K562 (cell line): ENCODE data around the gene CACNA1I. TPM values are rescaled to one million over a fixed set of nuclear protein-coding genes. Genes with fewer than 3 reads are reported as not detected.

Experiments
- ATAC-seq: fragments of 200-7000 bp; cut with Tn5 transposase; 3 replicates; pipeline ENCODE4 v1.9.1; 2020; ENCODE audit warnings: moderate library complexity
- BruUV-seq: library from RNA; stranded (reverse); fragments of 400-500 nt; replicated peaks from 2 replicates; lab custom pipeline; 2021; lab: Mats Ljungman, UMichigan
- CTCF ChIA-PET: fragments of 300-600 bp; formaldehyde crosslinking; extraction: SDS; loops from one replicate; lab custom pipeline; 2021; ENCODE audit warnings: low intra/inter-chr PET ratio; lab: Yijun Ruan, JAX
- POLR2A ChIA-PET: fragments of 300-600, 350-650 bp; sonication (Branson Sonifier 250); formaldehyde crosslinking; extraction: SDS; loops from one replicate; lab custom pipeline; 2021; ENCODE audit warnings: antibody characterized with exemption, inconsistent platforms; lab: Yijun Ruan, JAX
- DNase-seq, 4 experiments: peaks; one replicate each; pipeline versions ENCODE4 v3.0.0 to v3.0.0-alpha.2; 2011 to 2018; ENCODE audit warnings: low spot score in 3 of 4, mixed read lengths in 3 of 4; ENCODE audit errors: extremely low read depth in 1 of 4
- FAIRE-seq: peaks from 2 replicates; lab custom pipeline; 2011; peaks lifted over from hg19 to GRCh38; lab: Jason Lieb, UNC
- H2AFZ ChIP-seq: 2 replicates; pipeline ENCODE4 v1.6.0; 2011; ENCODE audit warnings: low read depth, low read length, control low read depth, inconsistent platforms
- H3K27ac ChIP-seq: fragments of 200-600 bp; 3 replicates; pipeline ENCODE4 v1.8.0; 2011; ENCODE audit warnings: low read depth, mild to moderate bottlenecking, control low read depth, inconsistent platforms, low read length, moderate library complexity, mixed read lengths; ENCODE audit errors: extremely low read depth
- H3K27me3 ChIP-seq, 2 experiments: fragments of 300-600 bp in 1 of 2; 2 replicates in 1 of 2; 3 replicates in 1 of 2; pipeline versions ENCODE4 v1.6.0 to v1.8.0; 2011; ENCODE audit warnings: inconsistent platforms in 2 of 2, low read length in 2 of 2, mild to moderate bottlenecking in 1 of 2, mixed read lengths in 1 of 2, moderate library complexity in 1 of 2; ENCODE audit not compliant: control insufficient read depth in 2 of 2, insufficient read depth in 2 of 2
- H3K36me3 ChIP-seq: fragments of 300-600 bp; 3 replicates; pipeline ENCODE4 v1.8.0; 2011; ENCODE audit warnings: mild to moderate bottlenecking, low read length, inconsistent platforms; ENCODE audit not compliant: control insufficient read depth, insufficient read depth
- H3K4me1 ChIP-seq, 2 experiments: fragments of 200-600 bp in 1 of 2; replicated peaks in 1 of 2; 2 replicates in 1 of 2; 3 replicates in 1 of 2; pipeline versions ENCODE4 v1.5.1 to v1.8.0; 2011; ENCODE audit warnings: inconsistent platforms in 2 of 2, low read length in 2 of 2, mild to moderate bottlenecking in 1 of 2, mixed read lengths in 1 of 2, moderate library complexity in 1 of 2; ENCODE audit not compliant: control insufficient read depth in 2 of 2, insufficient read depth in 2 of 2
- H3K4me2 ChIP-seq: 2 replicates; pipeline ENCODE4 v1.6.1; 2011; ENCODE audit warnings: low read length, control low read depth, inconsistent platforms, mixed read lengths; ENCODE audit not compliant: insufficient read depth
- H3K4me3 ChIP-seq: fragments of 200-600 bp; sonication (generic), shearing (Covaris generic); 2 replicates; pipeline ENCODE4 v1.5.1; 2016; ENCODE audit warnings: control low read depth, inconsistent platforms
- H3K79me2 ChIP-seq: fragments of 200-600 bp; 3 replicates; pipeline ENCODE4 v1.8.0; 2011; ENCODE audit warnings: low read length, inconsistent platforms; ENCODE audit not compliant: control insufficient read depth, insufficient read depth
- H3K9ac ChIP-seq, 2 experiments: 2 replicates each; pipeline versions ENCODE4 v1.6.0 to v1.6.1; 2011; ENCODE audit warnings: low read depth in 2 of 2, low read length in 2 of 2, control low read depth in 1 of 2, inconsistent platforms in 1 of 2, mild to moderate bottlenecking in 1 of 2, mixed read lengths in 1 of 2; ENCODE audit not compliant: insufficient read depth in 1 of 2
- H3K9me1 ChIP-seq: one replicate; pipeline ENCODE4 v1.6.0; 2011; ENCODE audit warnings: inconsistent platforms, mild to moderate bottlenecking, low read length, moderate library complexity; ENCODE audit not compliant: control insufficient read depth, insufficient read depth
- H3K9me3 ChIP-seq: replicated peaks from 2 replicates; pipeline ENCODE4 v1.5.1; 2011; ENCODE audit warnings: low read depth, low read length, inconsistent platforms; ENCODE audit not compliant: control insufficient read depth, insufficient read depth
- H4K20me1 ChIP-seq: replicated peaks from 2 replicates; pipeline ENCODE4 v1.6.1; 2011; ENCODE audit warnings: low read length, inconsistent platforms, mixed read lengths; ENCODE audit not compliant: control insufficient read depth, insufficient read depth
- CBFB ChIP-seq: sonication (generic); formaldehyde crosslinking; IDR thresholded peaks from 2 replicates; pipeline ENCODE4 v1.4.0; 2020; ENCODE audit warnings: mild to moderate bottlenecking, missing genetic modification reagents
- FOSL1 ChIP-seq: fragments of 200-800 bp; sonication (Bioruptor generic); conservative IDR thresholded peaks from 2 replicates; pipeline ENCODE4 v1.6.1; 2016; ENCODE audit warnings: missing genetic modification characterization, missing compliant biosample characterization
- KLF10 ChIP-seq: fragments of 250-450 bp; sonication (Bioruptor Pico); IDR thresholded peaks from 2 replicates; pipeline ENCODE4 v1.6.1; 2021; ENCODE audit warnings: matching md5 sums
- LARP7 ChIP-seq: fragments of 450-650 bp; IDR thresholded peaks from 2 replicates; pipeline ENCODE4 v1.6.1; 2016
- RBM25 ChIP-seq: fragments of 200-400 bp; formaldehyde crosslinking; IDR thresholded peaks from 2 replicates; pipeline ENCODE4 v1.6.1; 2018; ENCODE audit warnings: low read length, low read depth, moderate library complexity; ENCODE audit not compliant: severe bottlenecking
- YY1 ChIP-seq, 3 experiments: IDR thresholded peaks; 2 replicates each; pipeline ENCODE4 v1.6.1; 2011; ENCODE audit warnings: low read length in 2 of 3, mild to moderate bottlenecking in 2 of 3, moderate library complexity in 2 of 3, borderline replicate concordance in 1 of 3, control low read depth in 1 of 3, low read depth in 1 of 3; ENCODE audit not compliant: insufficient read depth in 3 of 3, insufficient replicate concordance in 2 of 3, control insufficient read depth in 1 of 3, insufficient read length in 1 of 3; ENCODE audit errors: extremely low read depth in 1 of 3
- ZNF140 ChIP-seq: fragments of 250-450 bp; sonication (Bioruptor Pico); IDR thresholded peaks from 2 replicates; pipeline ENCODE4 v1.8.0; 2021; ENCODE audit warnings: moderate library complexity, mild to moderate bottlenecking, inconsistent platforms
- ZNF57 ChIP-seq: fragments of 450-650 bp; formaldehyde crosslinking; IDR thresholded peaks from 2 replicates; pipeline ENCODE4 v1.4.0; 2020; ENCODE audit warnings: mild to moderate bottlenecking, moderate library complexity
- WGBS: fragments of 100-300 bp; shearing (Covaris generic); methylation state at CpG from one replicate; pipeline ENCODE4 v1.1.6; 2016; ENCODE audit warnings: low coverage, mixed read lengths; ENCODE audit not compliant: insufficient coverage; ENCODE audit errors: missing lambda C conversion rate; 5-methylcytosine and 5-hydroxymethylcytosine counted together
- in situ Hi-C: fragments of 300-500 bp; cut with MboI; formaldehyde crosslinking; loops from 4 replicates; pipeline ENCODE4 v1.15.0; 2018; ENCODE audit warnings: inconsistent platforms, mixed read lengths
- intact Hi-C: fragments of 100-400 bp; cut with micrococcal nuclease; formaldehyde crosslinking; loops from 2 replicates; pipeline ENCODE4 v1.14.2; 2022
- polyA plus RNA-seq, 8 experiments: library from polyadenylated mRNA; depleted of rRNA in 4 of 8; stranded (reverse) in 5 of 8; unstranded in 3 of 8; fragments of >200 nt; fragmentation: Nextera tagmentation in 2 of 8; fragmentation: Illumina TruSeq in 1 of 8; extraction: Ambion mirVana in 2 of 8; extraction: Trizol in 1 of 8; gene quantifications; 2 replicates each; pipeline versions ENCODE4 v1.2.1 to v1.2.3, GENCODE V29; 2011 to 2014; ENCODE audit warnings: inconsistent platforms in 1 of 8, missing spikeins in 1 of 8
- total RNA-seq, 7 experiments: library from RNA; depleted of rRNA in 6 of 7; stranded (reverse); fragments of >200 nt in 6 of 7; fragmentation: Illumina TruSeq in 2 of 7; extraction: Trizol in 2 of 7; gene quantifications; 2 replicates each; pipeline versions ENCODE4 v1.2.1 to v1.2.3, GENCODE V29; 2011 to 2021; ENCODE audit warnings: low replicate concordance in 1 of 7
- TF ChIP-seq, protein P1 (sequence below), 2 experiments: IDR thresholded peaks in 1 of 2; conservative IDR thresholded peaks in 1 of 2; 2 replicates each; pipeline ENCODE4 v1.6.1; 2016; ENCODE audit warnings: low read depth in 2 of 2, mild to moderate bottlenecking in 1 of 2, missing compliant biosample characterization in 1 of 2, missing genetic modification characterization in 1 of 2, moderate library complexity in 1 of 2
- TF ChIP-seq, protein P2 (sequence below): sonication (generic); formaldehyde crosslinking; IDR thresholded peaks from 2 replicates; pipeline ENCODE4 v1.8.0; 2022; ENCODE audit warnings: mild to moderate bottlenecking, missing genetic modification reagents
- TF ChIP-seq, protein P3 (sequence below): fragments of 450-650 bp; IDR thresholded peaks from 2 replicates; pipeline ENCODE4 v1.6.1; 2016
- TF ChIP-seq, protein P4 (sequence below): sonication (generic); formaldehyde crosslinking; IDR thresholded peaks from 2 replicates; pipeline ENCODE4 v1.8.1; 2023; ENCODE audit warnings: missing genetic modification reagents, mild to moderate bottlenecking, borderline replicate concordance

Gene CACNA1I
- total and polyA plus RNA-seq, 9 of the 15 experiments (the other 6 are each of a cell fraction or from before 2014, with no cell fraction given): 0.01 to 0.79 (median 0.32) TPM; not detected in 1

DNA sequence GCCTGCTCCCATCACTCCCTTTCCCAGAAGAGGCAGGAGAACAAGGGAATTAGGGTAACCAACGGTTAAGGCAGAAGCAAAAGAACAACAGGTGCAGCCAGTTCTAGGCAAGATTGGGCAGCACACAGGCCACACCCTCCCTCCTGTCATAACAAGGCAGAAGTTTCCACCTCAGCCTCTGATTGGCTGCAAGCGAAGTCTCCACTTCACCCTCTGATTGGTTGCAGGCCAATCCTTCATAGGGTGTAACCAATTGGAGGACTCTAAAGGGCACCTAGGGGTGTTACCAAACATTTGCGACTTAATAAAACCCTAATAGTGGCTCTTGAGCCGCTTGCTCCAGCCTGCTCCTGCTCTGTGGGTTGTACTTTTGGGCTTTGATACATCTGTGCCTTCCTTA lies 153.8 kb downstream of the CACNA1I start:
- peak overlapping the region; percentile 85 for H3K27ac ChIP-seq
- in situ Hi-C loops (no loop called here), intact Hi-C loops (no loop called here)
- ChIA-PET CTCF (no interaction called here), POLR2A (no interaction called here)
- no peaks in the 10 kb centered on the region for H3K79me2 ChIP-seq
- no peaks in the 10 kb centered on the region for H3K36me3 ChIP-seq
- H3K9ac ChIP-seq: 0 out of 4 replicates have a peak overlapping the region, but pooled peaks of 1 of the 2 experiments have one; percentile 48
- peak; percentile 47 to 78 (median 54) for DNase-seq
- no peaks in the 10 kb centered on the region for H4K20me1 ChIP-seq
- H3K4me2 ChIP-seq: peak overlapping the region; percentile 75
- 62% methylated on average over 4 of the region's 4 CpGs for WGBS
- H3K9me3 ChIP-seq: no peaks in the 10 kb centered on the region
- H3K4me3 ChIP-seq: no peak overlapping the region
- no peaks in the 10 kb centered on the region for H3K27me3 ChIP-seq
- no TSS peak for BruUV-seq
- H3K4me1 ChIP-seq: peaks cover 29 to 32% of the 10 kb centered on the region in 2 experiments
- FAIRE-seq: peak; percentile 74
- peak; percentile 90 for ATAC-seq
- no peaks in the 10 kb centered on the region for H3K9me1 ChIP-seq
- peak overlapping the region; percentile 82 for H2AFZ ChIP-seq
- TF ChIP-seq, protein P1, sequence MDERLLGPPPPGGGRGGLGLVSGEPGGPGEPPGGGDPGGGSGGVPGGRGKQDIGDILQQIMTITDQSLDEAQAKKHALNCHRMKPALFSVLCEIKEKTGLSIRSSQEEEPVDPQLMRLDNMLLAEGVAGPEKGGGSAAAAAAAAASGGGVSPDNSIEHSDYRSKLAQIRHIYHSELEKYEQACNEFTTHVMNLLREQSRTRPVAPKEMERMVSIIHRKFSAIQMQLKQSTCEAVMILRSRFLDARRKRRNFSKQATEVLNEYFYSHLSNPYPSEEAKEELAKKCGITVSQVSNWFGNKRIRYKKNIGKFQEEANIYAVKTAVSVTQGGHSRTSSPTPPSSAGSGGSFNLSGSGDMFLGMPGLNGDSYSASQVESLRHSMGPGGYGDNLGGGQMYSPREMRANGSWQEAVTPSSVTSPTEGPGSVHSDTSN (CRISPR knock-in tag; IDR thresholded peaks at IDR 0.05; ENCODE audit: low read depth): no peak
- TF ChIP-seq, protein P1 (tag; conservative IDR thresholded peaks at IDR 0.05; ENCODE audit: low read depth): peak; percentile 74
- TF ChIP-seq, protein P2, sequence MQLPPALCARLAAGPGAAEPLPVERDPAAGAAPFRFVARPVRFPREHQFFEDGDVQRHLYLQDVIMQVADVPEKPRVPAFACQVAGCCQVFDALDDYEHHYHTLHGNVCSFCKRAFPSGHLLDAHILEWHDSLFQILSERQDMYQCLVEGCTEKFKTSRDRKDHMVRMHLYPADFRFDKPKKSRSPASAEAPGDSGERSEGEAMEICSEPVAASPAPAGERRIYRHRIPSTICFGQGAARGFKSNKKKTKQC: 0 out of 2 replicates have a peak, but pooled peaks have one; percentile 36
- TF ChIP-seq CBFB (no peak), LARP7 (no peak), YY1 (IDR thresholded peaks at IDR 0.05; ENCODE audit: borderline replicate concordance in 1 of 3, control insufficient read depth in 1 of 3, extremely low read depth in 1 of 3, insufficient read depth in 3 of 3, insufficient read length in 1 of 3, insufficient replicate concordance in 2 of 3, low read depth in 1 of 3, low read length in 2 of 3) (no peak), RBM25 (peak; percentile 82), ZNF140 (CRISPR knock-in tag) (no peak), FOSL1 (tag) (peak; percentile 8; the same call in 1 of the 2 replicates), KLF10 (CRISPR knock-in tag) (no peak), ZNF57 (no peak)
- TF ChIP-seq, protein P3, sequence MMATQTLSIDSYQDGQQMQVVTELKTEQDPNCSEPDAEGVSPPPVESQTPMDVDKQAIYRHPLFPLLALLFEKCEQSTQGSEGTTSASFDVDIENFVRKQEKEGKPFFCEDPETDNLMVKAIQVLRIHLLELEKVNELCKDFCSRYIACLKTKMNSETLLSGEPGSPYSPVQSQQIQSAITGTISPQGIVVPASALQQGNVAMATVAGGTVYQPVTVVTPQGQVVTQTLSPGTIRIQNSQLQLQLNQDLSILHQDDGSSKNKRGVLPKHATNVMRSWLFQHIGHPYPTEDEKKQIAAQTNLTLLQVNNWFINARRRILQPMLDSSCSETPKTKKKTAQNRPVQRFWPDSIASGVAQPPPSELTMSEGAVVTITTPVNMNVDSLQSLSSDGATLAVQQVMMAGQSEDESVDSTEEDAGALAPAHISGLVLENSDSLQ: peak; percentile 97
- TF ChIP-seq, protein P4, sequence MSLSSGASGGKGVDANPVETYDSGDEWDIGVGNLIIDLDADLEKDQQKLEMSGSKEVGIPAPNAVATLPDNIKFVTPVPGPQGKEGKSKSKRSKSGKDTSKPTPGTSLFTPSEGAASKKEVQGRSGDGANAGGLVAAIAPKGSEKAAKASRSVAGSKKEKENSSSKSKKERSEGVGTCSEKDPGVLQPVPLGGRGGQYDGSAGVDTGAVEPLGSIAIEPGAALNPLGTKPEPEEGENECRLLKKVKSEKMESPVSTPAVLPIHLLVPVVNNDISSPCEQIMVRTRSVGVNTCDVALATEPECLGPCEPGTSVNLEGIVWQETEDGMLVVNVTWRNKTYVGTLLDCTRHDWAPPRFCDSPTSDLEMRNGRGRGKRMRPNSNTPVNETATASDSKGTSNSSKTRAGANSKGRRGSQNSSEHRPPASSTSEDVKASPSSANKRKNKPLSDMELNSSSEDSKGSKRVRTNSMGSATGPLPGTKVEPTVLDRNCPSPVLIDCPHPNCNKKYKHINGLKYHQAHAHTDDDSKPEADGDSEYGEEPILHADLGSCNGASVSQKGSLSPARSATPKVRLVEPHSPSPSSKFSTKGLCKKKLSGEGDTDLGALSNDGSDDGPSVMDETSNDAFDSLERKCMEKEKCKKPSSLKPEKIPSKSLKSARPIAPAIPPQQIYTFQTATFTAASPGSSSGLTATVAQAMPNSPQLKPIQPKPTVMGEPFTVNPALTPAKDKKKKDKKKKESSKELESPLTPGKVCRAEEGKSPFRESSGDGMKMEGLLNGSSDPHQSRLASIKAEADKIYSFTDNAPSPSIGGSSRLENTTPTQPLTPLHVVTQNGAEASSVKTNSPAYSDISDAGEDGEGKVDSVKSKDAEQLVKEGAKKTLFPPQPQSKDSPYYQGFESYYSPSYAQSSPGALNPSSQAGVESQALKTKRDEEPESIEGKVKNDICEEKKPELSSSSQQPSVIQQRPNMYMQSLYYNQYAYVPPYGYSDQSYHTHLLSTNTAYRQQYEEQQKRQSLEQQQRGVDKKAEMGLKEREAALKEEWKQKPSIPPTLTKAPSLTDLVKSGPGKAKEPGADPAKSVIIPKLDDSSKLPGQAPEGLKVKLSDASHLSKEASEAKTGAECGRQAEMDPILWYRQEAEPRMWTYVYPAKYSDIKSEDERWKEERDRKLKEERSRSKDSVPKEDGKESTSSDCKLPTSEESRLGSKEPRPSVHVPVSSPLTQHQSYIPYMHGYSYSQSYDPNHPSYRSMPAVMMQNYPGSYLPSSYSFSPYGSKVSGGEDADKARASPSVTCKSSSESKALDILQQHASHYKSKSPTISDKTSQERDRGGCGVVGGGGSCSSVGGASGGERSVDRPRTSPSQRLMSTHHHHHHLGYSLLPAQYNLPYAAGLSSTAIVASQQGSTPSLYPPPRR (CRISPR knock-in tag): 0 out of 2 replicates have a peak, but pooled peaks have one; percentile 40
